Thyroid gland (tissue), 4 donors: ENCODE data around the gene PGAP2.

ENCODE experiments used
- POLR2A ChIP-seq, 2 donors: fragments of 450-650 bp; IDR thresholded peaks; one replicate each; pipeline ENCODE4 v1.6.1; 2017; ENCODE audit warnings: antibody characterized with exemption in 2 of 2, mild to moderate bottlenecking in 2 of 2, moderate library complexity in 1 of 2
- TF ChIP-seq, protein P1 (sequence below), 6 experiments: fragments of 200-600 bp in 3 of 6; fragments of 450-650 bp in 3 of 6; sonication (generic) in 3 of 6; IDR thresholded peaks; one replicate each; pipeline ENCODE4 v1.5.1; 2016 to 2019; ENCODE audit warnings: antibody characterized with exemption in 6 of 6, mild to moderate bottlenecking in 2 of 6, inconsistent platforms in 1 of 6, moderate library complexity in 1 of 6

- TF ChIP-seq, protein P1, sequence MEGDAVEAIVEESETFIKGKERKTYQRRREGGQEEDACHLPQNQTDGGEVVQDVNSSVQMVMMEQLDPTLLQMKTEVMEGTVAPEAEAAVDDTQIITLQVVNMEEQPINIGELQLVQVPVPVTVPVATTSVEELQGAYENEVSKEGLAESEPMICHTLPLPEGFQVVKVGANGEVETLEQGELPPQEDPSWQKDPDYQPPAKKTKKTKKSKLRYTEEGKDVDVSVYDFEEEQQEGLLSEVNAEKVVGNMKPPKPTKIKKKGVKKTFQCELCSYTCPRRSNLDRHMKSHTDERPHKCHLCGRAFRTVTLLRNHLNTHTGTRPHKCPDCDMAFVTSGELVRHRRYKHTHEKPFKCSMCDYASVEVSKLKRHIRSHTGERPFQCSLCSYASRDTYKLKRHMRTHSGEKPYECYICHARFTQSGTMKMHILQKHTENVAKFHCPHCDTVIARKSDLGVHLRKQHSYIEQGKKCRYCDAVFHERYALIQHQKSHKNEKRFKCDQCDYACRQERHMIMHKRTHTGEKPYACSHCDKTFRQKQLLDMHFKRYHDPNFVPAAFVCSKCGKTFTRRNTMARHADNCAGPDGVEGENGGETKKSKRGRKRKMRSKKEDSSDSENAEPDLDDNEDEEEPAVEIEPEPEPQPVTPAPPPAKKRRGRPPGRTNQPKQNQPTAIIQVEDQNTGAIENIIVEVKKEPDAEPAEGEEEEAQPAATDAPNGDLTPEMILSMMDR (IDR thresholded peaks at IDR 0.05): no peak
- no peak for TF ChIP-seq POLR2A (IDR thresholded peaks at IDR 0.05)
These were observed 17.3 kb downstream of the PGAP2 start for GRCh38 chr11:3825473-3826154.
